Suprapubic skin (tissue), 3 donors: ENCODE data around the gene CYP4F8.

Source experiments
- CTCF ChIP-seq, 2 donors: fragments of 200-600 bp in 1 of 2; fragments of 450-650 bp in 1 of 2; sonication (generic) in 1 of 2; IDR thresholded peaks; one replicate each; pipeline ENCODE4 v1.5.1; 2016 to 2019; ENCODE audit warnings: antibody characterized with exemption in 2 of 2, mild to moderate bottlenecking in 1 of 2, moderate library complexity in 1 of 2
- EP300 ChIP-seq: sonication (generic); formaldehyde crosslinking; IDR thresholded peaks from one replicate; pipeline ENCODE4 v1.6.1; 2017; ENCODE audit warnings: antibody characterized with exemption
- POLR2A ChIP-seq, 2 donors: fragments of 450-650 bp; IDR thresholded peaks; one replicate each; pipeline ENCODE4 v1.6.1; 2017; ENCODE audit warnings: antibody characterized with exemption in 2 of 2, mild to moderate bottlenecking in 2 of 2, moderate library complexity in 2 of 2

- TF ChIP-seq CTCF (IDR thresholded peaks at IDR 0.05), result peak; percentile 68 to 91
- TF ChIP-seq POLR2A (IDR thresholded peaks at IDR 0.05), result no peak
- TF ChIP-seq EP300, result no peak
Observed at GRCh38 chr19:15584541-15585115, 30.4 kb upstream of the CYP4F8 start.
